Activated T-cell treated with anti-CD3 and anti-CD28 coated beads, Interleukin-2, amount 50 U/mL, for 24 hours (primary cell): ENCODE data around the gene PRR29.

Source experiments
- DNase-seq: peaks from one replicate; pipeline ENCODE4 v3.0.0-alpha.2; 2020
- H3K27ac Mint-ChIP-seq: 2 replicates; pipeline ENCODE4 v1.8.0; 2020; ENCODE audit warnings: mild to moderate bottlenecking, mixed read lengths
- H3K27me3 Mint-ChIP-seq: 2 replicates; pipeline ENCODE4 v1.8.0; 2020; ENCODE audit warnings: mixed read lengths
- H3K36me3 Mint-ChIP-seq: 2 replicates; pipeline ENCODE4 v1.8.0; 2020; ENCODE audit warnings: low read depth, mixed read lengths
- H3K4me1 Mint-ChIP-seq: 2 replicates; pipeline ENCODE4 v1.8.0; 2020; ENCODE audit warnings: low read depth, mixed read lengths
- H3K4me3 Mint-ChIP-seq: 2 replicates; pipeline ENCODE4 v1.8.0; 2020; ENCODE audit warnings: mild to moderate bottlenecking, moderate library complexity, mixed read lengths
- H3K9me3 Mint-ChIP-seq: 2 replicates; pipeline ENCODE4 v1.8.0; 2020; ENCODE audit warnings: mixed read lengths

Gene PRR29

GRCh38 chr17:63984651-63985386, 13.3 kb upstream of the PRR29 start:
- peak overlapping the region; percentile 90 for H3K27ac Mint-ChIP-seq
- H3K9me3 Mint-ChIP-seq, result peaks cover 10% of the 10 kb centered on the region
- peak; percentile 63 for DNase-seq
- no peaks in the 10 kb centered on the region for H3K36me3 Mint-ChIP-seq
- H3K4me3 Mint-ChIP-seq, result no peak overlapping the region
- peaks cover 21% of the 10 kb centered on the region for H3K4me1 Mint-ChIP-seq
- no peaks in the 10 kb centered on the region for H3K27me3 Mint-ChIP-seq

GRCh38 chr17:63985387-63986140, 12.6 kb upstream of the PRR29 start:
- no peaks in the 10 kb centered on the region for H3K36me3 Mint-ChIP-seq
- peaks cover 28% of the 10 kb centered on the region for H3K4me1 Mint-ChIP-seq
- no peak for DNase-seq
- peak overlapping the region; percentile 90 for H3K27ac Mint-ChIP-seq
- H3K9me3 Mint-ChIP-seq, result peaks cover 10% of the 10 kb centered on the region
- H3K27me3 Mint-ChIP-seq, result no peaks in the 10 kb centered on the region
- H3K4me3 Mint-ChIP-seq, result no peak overlapping the region

- Mint-ChIP-seq H3K27ac (peak overlapping the region; percentile 79), H3K36me3 (no peaks in the 10 kb centered on the region), H3K9me3 (peaks cover 8% of the 10 kb centered on the region), H3K4me3 (no peak overlapping the region), H3K4me1 (peaks cover 35% of the 10 kb centered on the region), H3K27me3 (no peaks in the 10 kb centered on the region)
- DNase-seq, result no peak
Observed at GRCh38 chr17:63986821-63987220, 11.3 kb upstream of the PRR29 start.

GRCh38 chr17:63987221-63988126, 10.7 kb upstream of the PRR29 start:
- H3K4me3 Mint-ChIP-seq, result no peak overlapping the region
- no peaks in the 10 kb centered on the region for H3K36me3 Mint-ChIP-seq
- DNase-seq, result no peak
- peaks cover 36% of the 10 kb centered on the region for H3K4me1 Mint-ChIP-seq
- peaks cover 3% of the 10 kb centered on the region for H3K27me3 Mint-ChIP-seq
- peaks cover 4% of the 10 kb centered on the region for H3K9me3 Mint-ChIP-seq
- H3K27ac Mint-ChIP-seq, result no peak overlapping the region

GRCh38 chr17:63988127-63988478, 10.0 kb upstream of the PRR29 start:
- peaks cover 40% of the 10 kb centered on the region for H3K4me1 Mint-ChIP-seq
- H3K27ac Mint-ChIP-seq, result no peak overlapping the region
- peaks cover 3% of the 10 kb centered on the region for H3K27me3 Mint-ChIP-seq
- H3K4me3 Mint-ChIP-seq, result no peak overlapping the region
- no peaks in the 10 kb centered on the region for H3K36me3 Mint-ChIP-seq
- DNase-seq, result no peak
- no peaks in the 10 kb centered on the region for H3K9me3 Mint-ChIP-seq

- Mint-ChIP-seq H3K4me3 (no peak overlapping the region), H3K36me3 (no peaks in the 10 kb centered on the region), H3K4me1 (peaks cover 46% of the 10 kb centered on the region), H3K27ac (no peak overlapping the region), H3K9me3 (no peaks in the 10 kb centered on the region), H3K27me3 (peaks cover 3% of the 10 kb centered on the region)
- DNase-seq, result no peak
Observed at GRCh38 chr17:63988741-63989621, 9.2 kb upstream of the PRR29 start.

- Mint-ChIP-seq H3K36me3 (no peaks in the 10 kb centered on the region), H3K4me3 (no peak overlapping the region), H3K4me1 (peaks cover 45% of the 10 kb centered on the region), H3K27ac (no peak overlapping the region), H3K9me3 (no peaks in the 10 kb centered on the region), H3K27me3 (peaks cover 3% of the 10 kb centered on the region)
- DNase-seq, result no peak
Observed at GRCh38 chr17:63989622-63990345, 8.4 kb upstream of the PRR29 start.

GRCh38 chr17:63991611-63992010, 6.5 kb upstream of the PRR29 start:
- no peaks in the 10 kb centered on the region for H3K9me3 Mint-ChIP-seq
- no peaks in the 10 kb centered on the region for H3K36me3 Mint-ChIP-seq
- H3K27ac Mint-ChIP-seq, result no peak overlapping the region
- H3K4me1 Mint-ChIP-seq, result peaks cover 30% of the 10 kb centered on the region
- no peak overlapping the region for H3K4me3 Mint-ChIP-seq
- no peak for DNase-seq
- H3K27me3 Mint-ChIP-seq, result peaks cover 3% of the 10 kb centered on the region

- Mint-ChIP-seq H3K27ac (no peak overlapping the region), H3K9me3 (no peaks in the 10 kb centered on the region), H3K4me1 (peaks cover 37% of the 10 kb centered on the region), H3K4me3 (no peak overlapping the region), H3K27me3 (peaks cover 3% of the 10 kb centered on the region), H3K36me3 (no peaks in the 10 kb centered on the region)
- peak; percentile 34 for DNase-seq
Observed at GRCh38 chr17:63993368-63993985, 4.7 kb upstream of the PRR29 start.

- peaks cover 3% of the 10 kb centered on the region for H3K27me3 Mint-ChIP-seq
- no peaks in the 10 kb centered on the region for H3K9me3 Mint-ChIP-seq
- peaks cover 40% of the 10 kb centered on the region for H3K4me1 Mint-ChIP-seq
- H3K27ac Mint-ChIP-seq, result no peak overlapping the region
- H3K36me3 Mint-ChIP-seq, result no peaks in the 10 kb centered on the region
- H3K4me3 Mint-ChIP-seq, result no peak overlapping the region
- DNase-seq, result peak; percentile 29
Observed at GRCh38 chr17:63995626-63996025, 2.5 kb upstream of the PRR29 start.

GRCh38 chr17:63996430-63997182, 1.5 kb upstream of the PRR29 start:
- Mint-ChIP-seq H3K4me3 (no peak overlapping the region), H3K4me1 (peaks cover 34% of the 10 kb centered on the region), H3K27ac (no peak overlapping the region), H3K9me3 (no peaks in the 10 kb centered on the region), H3K36me3 (peaks cover 1% of the 10 kb centered on the region), H3K27me3 (peaks cover 3% of the 10 kb centered on the region)
- peak; percentile 20 for DNase-seq

- Mint-ChIP-seq H3K27ac (peak overlapping the region; percentile 81), H3K36me3 (peaks cover 10% of the 10 kb centered on the region), H3K27me3 (no peaks in the 10 kb centered on the region), H3K4me1 (peaks cover 33% of the 10 kb centered on the region), H3K9me3 (no peaks in the 10 kb centered on the region), H3K4me3 (peak overlapping the region; percentile 84)
- no peak for DNase-seq
Observed at GRCh38 chr17:63997341-63998048, 656 bp upstream of the PRR29 start.
